SK-N-MC (cell line): Measurements from ENCODE around the gene TBL1XR1.

Experiments used
- DNase-seq: peaks from one replicate; pipeline ENCODE4 v3.0.0-alpha.2; 2011; ENCODE audit warnings: low read depth, low spot score
- H3K27ac ChIP-seq: fragments of 200-600 bp; sonication (generic); 2 replicates; pipeline ENCODE4 v1.5.1; 2016; ENCODE audit warnings: mixed run types
- H3K36me3 ChIP-seq: fragments of 200-600 bp; sonication (generic); 2 replicates; pipeline ENCODE4 v1.6.1; 2017; ENCODE audit warnings: antibody characterized with exemption, low read length, mixed read lengths; ENCODE audit not compliant: insufficient read depth
- H3K4me3 ChIP-seq: fragments of 200-600 bp; sonication (generic); 2 replicates; pipeline ENCODE4 v1.5.1; 2016
- H3K9ac ChIP-seq: fragments of 200-600 bp; sonication (generic); 2 replicates; pipeline ENCODE4 v1.8.0; 2017; ENCODE audit warnings: mixed run types, mixed read lengths; ENCODE audit not compliant: insufficient read length
- H3K9me3 ChIP-seq: fragments of 200-600 bp; sonication (generic); 2 replicates; pipeline ENCODE4 v1.6.1; 2017; ENCODE audit warnings: low read depth, mild to moderate bottlenecking, antibody characterized with exemption, low read length, moderate library complexity, mixed read lengths
- EZH2 ChIP-seq: fragments of 200-600 bp; sonication (generic); IDR thresholded peaks from one replicate; pipeline ENCODE4 v1.6.1; 2017; ENCODE audit warnings: antibody characterized with exemption
- FOXP2 ChIP-seq: optimal IDR thresholded peaks from 2 replicates; pipeline ENCODE3; 2011; ENCODE audit warnings: mild to moderate bottlenecking, moderate library complexity; ENCODE audit not compliant: insufficient read depth; ENCODE audit errors: extremely low read length, control extremely low read depth
- POLR2AphosphoS5 ChIP-seq: IDR thresholded peaks from 2 replicates; pipeline ENCODE4 v1.6.1; 2012; ENCODE audit warnings: mild to moderate bottlenecking, low read depth, low read length, borderline replicate concordance

TBL1XR1 gene

GRCh38 chr3:177158461-177158860 is 38.8 kb downstream of the TBL1XR1 start:
- H3K4me3 ChIP-seq: no peak overlapping the region
- 0 out of 2 replicates have a peak, but pooled peaks cover 2% of the 10 kb centered on the region for H3K9me3 ChIP-seq
- no peak for DNase-seq
- H3K9ac ChIP-seq: no peak overlapping the region
- no peak overlapping the region for H3K27ac ChIP-seq
- TF ChIP-seq FOXP2 (no peak), POLR2AphosphoS5 (no peak), EZH2 (no peak)
- H3K36me3 ChIP-seq: peaks cover 59% of the 10 kb centered on the region

GRCh38 chr3:177157492-177157891 is 39.8 kb downstream of the TBL1XR1 start:
- no peak for DNase-seq
- no peaks in the 10 kb centered on the region for H3K9me3 ChIP-seq
- H3K4me3 ChIP-seq: no peak overlapping the region
- peaks cover 49% of the 10 kb centered on the region for H3K36me3 ChIP-seq
- H3K9ac ChIP-seq: no peak overlapping the region
- TF ChIP-seq FOXP2 (no peak), EZH2 (no peak), POLR2AphosphoS5 (no peak)
- H3K27ac ChIP-seq: no peak overlapping the region

GRCh38 chr3:177154733-177155132 is 42.5 kb downstream of the TBL1XR1 start:
- H3K27ac ChIP-seq: no peak overlapping the region
- no peaks in the 10 kb centered on the region for H3K9me3 ChIP-seq
- no peak overlapping the region for H3K9ac ChIP-seq
- DNase-seq: no peak
- TF ChIP-seq EZH2 (no peak), POLR2AphosphoS5 (no peak), FOXP2 (no peak)
- H3K36me3 ChIP-seq: peaks cover 28% of the 10 kb centered on the region
- H3K4me3 ChIP-seq: no peak overlapping the region

DNA sequence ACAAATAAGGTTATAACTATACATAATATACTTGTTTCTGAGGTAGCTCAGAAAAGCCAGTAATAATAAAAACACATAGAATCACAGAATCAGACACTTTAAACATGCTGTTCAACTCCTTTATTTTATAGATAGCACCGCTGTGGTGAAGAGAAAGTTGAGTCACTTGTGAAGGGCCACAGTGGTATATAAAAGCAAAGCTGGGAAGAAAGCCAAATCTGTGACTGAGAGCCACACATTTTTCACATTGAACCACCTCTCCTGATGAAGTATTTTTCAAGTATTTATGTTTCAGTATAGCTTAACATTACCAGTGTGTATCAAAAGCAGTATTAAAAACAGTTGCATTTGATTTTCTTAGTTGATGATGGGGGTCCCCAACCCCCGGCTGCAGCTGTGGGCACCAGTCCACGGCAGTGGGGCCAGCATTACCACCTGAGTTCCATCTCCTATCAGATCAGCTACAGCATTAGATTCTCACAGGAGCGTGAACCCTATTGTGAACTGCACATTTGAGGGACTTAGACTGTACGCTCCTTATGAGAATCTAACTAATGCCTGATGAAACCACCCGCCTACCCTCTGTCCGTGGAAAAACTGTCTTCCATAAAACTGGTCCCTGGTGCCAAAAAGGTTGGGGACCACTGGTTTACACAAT is 46.2 kb downstream of the TBL1XR1 start:
- Histone ChIP-seq H3K9ac (no peak overlapping the region), H3K9me3 (no peaks in the 10 kb centered on the region), H3K4me3 (peak overlapping the region; percentile 43), H3K36me3 (peaks cover 35% of the 10 kb centered on the region), H3K27ac (peak overlapping the region; percentile 69)
- DNase-seq: peak; percentile 82
- TF ChIP-seq FOXP2: no peak
- TF ChIP-seq EZH2: no peak
- no peak for TF ChIP-seq POLR2AphosphoS5

DNA sequence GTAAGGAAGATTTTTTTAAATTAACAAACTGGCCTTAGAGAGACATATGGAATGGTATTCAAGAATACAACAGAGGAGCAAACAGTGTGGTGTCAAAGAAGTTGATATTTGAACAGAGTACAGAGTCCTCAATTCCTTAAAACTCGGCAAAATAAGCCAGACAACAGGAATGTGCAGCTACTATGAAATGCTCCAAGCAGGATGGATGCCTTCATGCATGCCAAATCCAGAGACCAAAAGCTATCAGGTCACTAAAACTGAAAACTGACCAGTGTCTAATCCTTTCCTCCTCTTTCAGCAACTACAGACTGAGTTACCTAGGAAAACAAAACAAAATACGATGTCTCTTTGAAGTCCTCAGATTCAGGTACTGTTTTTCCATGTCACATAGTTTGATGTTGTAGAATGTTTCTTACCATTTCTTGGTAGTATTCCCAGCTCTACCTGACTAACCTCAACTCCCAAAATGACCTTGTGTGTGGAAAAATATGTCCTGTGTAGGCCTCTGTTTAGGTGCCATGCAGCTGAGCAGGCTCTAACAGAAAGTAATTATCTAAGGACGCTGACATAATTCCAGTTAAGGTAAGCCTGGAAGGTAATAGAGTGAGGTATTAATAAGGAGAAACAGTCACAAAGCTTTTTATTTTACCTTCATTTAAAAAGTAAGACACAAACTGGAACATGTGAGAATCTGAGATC is 46.9 kb downstream of the TBL1XR1 start:
- Histone ChIP-seq H3K9ac (no peak overlapping the region), H3K36me3 (peaks cover 41% of the 10 kb centered on the region), H3K27ac (peak overlapping the region; percentile 69), H3K4me3 (peak overlapping the region; percentile 43), H3K9me3 (no peaks in the 10 kb centered on the region)
- no peak for TF ChIP-seq EZH2
- TF ChIP-seq FOXP2: no peak
- no peak for TF ChIP-seq POLR2AphosphoS5
- no peak for DNase-seq

GRCh38 chr3:177149106-177149505 is 48.2 kb downstream of the TBL1XR1 start:
- no peak overlapping the region for H3K4me3 ChIP-seq
- no peaks in the 10 kb centered on the region for H3K9me3 ChIP-seq
- TF ChIP-seq EZH2 (no peak), POLR2AphosphoS5 (no peak), FOXP2 (no peak)
- H3K36me3 ChIP-seq: peaks cover 37% of the 10 kb centered on the region
- H3K27ac ChIP-seq: no peak overlapping the region
- H3K9ac ChIP-seq: no peak overlapping the region
- no peak for DNase-seq

- Histone ChIP-seq H3K9me3 (no peaks in the 10 kb centered on the region), H3K9ac (no peak overlapping the region), H3K4me3 (no peak overlapping the region), H3K36me3 (peaks cover 39% of the 10 kb centered on the region), H3K27ac (no peak overlapping the region)
- DNase-seq: no peak
- TF ChIP-seq EZH2 (no peak), POLR2AphosphoS5 (no peak), FOXP2 (no peak)
Observed at GRCh38 chr3:177147790-177148189, 49.5 kb downstream of the TBL1XR1 start.

GRCh38 chr3:177146646-177147045 is 50.6 kb downstream of the TBL1XR1 start:
- H3K36me3 ChIP-seq: peaks cover 40% of the 10 kb centered on the region
- 0 out of 2 replicates have a peak overlapping the region, but pooled peaks have one; percentile 7 for H3K27ac ChIP-seq
- DNase-seq: no peak
- H3K4me3 ChIP-seq: no peak overlapping the region
- no peak for TF ChIP-seq POLR2AphosphoS5
- TF ChIP-seq FOXP2: no peak
- no peak overlapping the region for H3K9ac ChIP-seq
- no peaks in the 10 kb centered on the region for H3K9me3 ChIP-seq
